ENCODE data around the gene PROB1. TPM values are rescaled to one million over a fixed set of nuclear protein-coding genes. Genes with fewer than 3 reads are reported as not detected.
A peak's percentile ranks its signal among the peaks of the same experiment; 100 is the strongest.

The PROB1 gene
- total and polyA plus RNA-seq, 2 of the 13 experiments (the other 11 are each of a cell fraction or from before 2014, with no cell fraction given) = 0.69 to 1.1 TPM

- no peak for TF ChIP-seq ZBTB2 (CRISPR knock-in tag; IDR thresholded peaks at IDR 0.05; ENCODE audit: low read depth)
- 0 out of 2 replicates have a peak, but pooled peaks have one; percentile 29 for TF ChIP-seq ZBTB33 (CRISPR knock-in tag; IDR thresholded peaks at IDR 0.05)
- TF ChIP-seq ZNF468 (CRISPR knock-in tag; IDR thresholded peaks at IDR 0.05) = no peak
- no peak for TF ChIP-seq ZBTB34 (CRISPR knock-in tag; IDR thresholded peaks at IDR 0.05)
- TF ChIP-seq ZNF891 (CRISPR knock-in tag; IDR thresholded peaks at IDR 0.05) = 0 out of 2 replicates have a peak, but pooled peaks have one; percentile 36
- TF ChIP-seq AHR (CRISPR knock-in tag; IDR thresholded peaks at IDR 0.05) = no peak
- TF ChIP-seq ZBTB20 (CRISPR knock-in tag; IDR thresholded peaks at IDR 0.05; ENCODE audit: borderline replicate concordance, low read depth) = no peak
- no peak for TF ChIP-seq NR2F2 (IDR thresholded peaks at IDR 0.05; ENCODE audit: borderline replicate concordance, low read depth)
- TF ChIP-seq NFIC (IDR thresholded peaks at IDR 0.05; ENCODE audit: low read length) = no peak
- no peak for TF ChIP-seq EP300 (IDR thresholded peaks at IDR 0.05; ENCODE audit: low read depth in 2 of 2, low read length in 2 of 2)
- no peak for TF ChIP-seq EP300 (CRISPR knock-in tag; IDR thresholded peaks at IDR 0.05; ENCODE audit: borderline replicate concordance)
- no peak for TF ChIP-seq MLXIP (CRISPR knock-in tag; IDR thresholded peaks at IDR 0.05; ENCODE audit: borderline replicate concordance)
- no peak for TF ChIP-seq U2AF1 (optimal IDR thresholded peaks at IDR 0.05; ENCODE audit: low read depth, low read length)
- TF ChIP-seq AGO1 (IDR thresholded peaks at IDR 0.05; ENCODE audit: low read depth, low read length, poor library complexity, severe bottlenecking) = no peak
- no peak for TF ChIP-seq ZFP1 (CRISPR knock-in tag; IDR thresholded peaks at IDR 0.05)
- TF ChIP-seq ZBTB49 (CRISPR knock-in tag; IDR thresholded peaks at IDR 0.05; ENCODE audit: borderline replicate concordance) = no peak
- no peak for TF ChIP-seq ZNF382 (CRISPR knock-in tag; IDR thresholded peaks at IDR 0.05; ENCODE audit: borderline replicate concordance)
Measured at GRCh38 chr5:139439013-139439903, 44.4 kb upstream of the PROB1 start, which contains the start of gene DNAJC18 (continued).
